ENCODE measurements around the gene FAM177A1. TPM values are rescaled to one million over a fixed set of nuclear protein-coding genes. Genes with fewer than 3 reads are reported as not detected.
A peak's percentile ranks its signal among the peaks of the same experiment; 100 is the strongest.

FAM177A1 gene
- total RNA-seq, 1 experiment from 2014 or later, result 46.2 TPM

DNA sequence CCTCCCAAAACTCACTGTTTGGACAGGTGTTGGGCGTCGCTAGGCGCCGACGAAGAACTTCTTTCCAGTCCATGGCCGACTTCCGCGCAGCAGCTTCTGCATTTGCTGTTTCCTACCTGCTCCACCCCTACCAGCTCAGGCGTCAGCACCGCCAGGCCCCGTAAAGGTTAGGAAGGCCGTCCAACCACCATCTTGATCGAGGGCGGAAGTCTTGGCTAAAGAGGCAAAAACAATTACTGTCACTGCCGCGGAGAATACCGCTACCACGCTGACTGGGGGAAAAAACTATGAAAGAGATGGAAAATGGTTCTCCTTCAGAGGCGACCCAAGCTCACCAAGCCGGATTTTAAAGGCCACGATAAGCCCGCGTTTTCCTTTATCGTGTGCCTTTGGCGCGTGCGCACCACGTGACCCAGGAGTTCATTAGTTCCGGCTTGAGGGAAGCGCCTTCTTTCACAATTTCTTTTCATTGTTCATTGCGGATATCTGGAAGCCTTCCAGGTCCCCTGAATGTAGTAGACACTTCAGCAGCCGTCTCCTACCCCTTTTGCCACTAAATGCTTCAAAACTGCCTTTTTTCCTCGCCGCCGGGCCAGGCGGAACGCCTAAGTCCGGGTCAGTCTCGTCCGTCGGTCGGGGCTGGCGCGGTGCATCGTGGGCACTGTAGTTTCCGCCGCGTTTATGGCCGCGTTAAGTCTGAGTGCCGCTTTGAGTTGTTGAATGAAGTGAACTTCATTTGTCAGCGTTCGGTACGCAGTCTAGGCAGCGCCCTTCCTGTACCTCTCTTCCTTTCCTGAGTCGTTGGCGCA, 76.0 kb downstream of the FAM177A1 start, which contains the start of the genes PPP2R3C and PRORP:
Gene PPP2R3C (minus strand): TSS at position 104 of the 809 bp plus-strand sequence. CDS start 31 bp downstream, at position 73.
Gene PRORP (plus strand): TSS at position 666 of the 809 bp plus-strand sequence. CDS start 694 bp downstream, outside the sequence.
- Histone ChIP-seq H3K79me2 (ENCODE audit: insufficient read depth, low read length) (peaks cover 11% of the 10 kb centered on the region), H3K36me3 (ENCODE audit: control insufficient read depth in 1 of 2, insufficient read depth in 2 of 2, low read length in 2 of 2) (no peaks in the 10 kb centered on the region), H3K4me3 (replicated peaks in 1 of 2; ENCODE audit: low read depth in 1 of 2, low read length in 2 of 2) (peak within 1 kb of the TSS; percentile 81 to 91), H3K4me2 (ENCODE audit: low read length) (peak within 1 kb of the TSS; percentile 82), H3K27ac (ENCODE audit: low read depth, low read length) (peak within 1 kb of the TSS; percentile 91), H3K9me3 (ENCODE audit: control insufficient read depth in 1 of 2, insufficient read depth in 1 of 2, low read depth in 1 of 2, low read length in 2 of 2) (no peaks in the 10 kb centered on the region), H3K9me2 (ENCODE audit: insufficient read depth) (no peaks in the 10 kb centered on the region), H2AFZ (ENCODE audit: low read depth, low read length, poor library complexity, severe bottlenecking) (peak within 1 kb of the TSS; percentile 57), H3K9ac (ENCODE audit: low read length) (peak within 1 kb of the TSS; percentile 82), H3K27me3 (ENCODE audit: insufficient read depth, low read length) (no peaks in the 10 kb centered on the region), H3K4me1 (ENCODE audit: control insufficient read depth in 1 of 2, insufficient read depth in 2 of 2, low read length in 2 of 2) (peaks cover 6 to 23% of the 10 kb centered on the region in 2 experiments), H4K20me1 (ENCODE audit: insufficient read depth) (no peaks in the 10 kb centered on the region)
- BruUV-seq (replicated peaks), result no TSS peak
- ATAC-seq (peak; percentile 87), DNase-seq (ENCODE audit: low read depth, low spot score) (peak; percentile 93)
- ChIA-PET CTCF (interaction anchor here (1.3 kb wide), 1 partner anchor 37 kb away, joined by 3 read pairs; no protein-coding TSS in a partner anchor), RAD21 (ENCODE audit: low non-redundant PET in 1 of 2, low total read pairs in 2 of 2, uncharacterized antibody in 2 of 2, unreplicated experiment in 2 of 2) (no interaction called here), POLR2A (interaction anchor here (0.7 to 1.2 kb wide), 5 partner anchors 38 to 282 kb away, joined by 3 to 4 read pairs (median 3); partner anchors contain the start of genes FAM177A1, NFKBIA and SRP54)
- intact Hi-C loops (cut with micrococcal nuclease), result loop anchor here (2.0 to 10.0 kb wide), 2 partner anchors 139 to 693 kb away; partner anchors contain the start of gene SRP54
- TF ChIP-seq ZFX (IDR thresholded peaks at IDR 0.05), result peak; percentile 31; the same call in 1 of the 2 replicates
- TF ChIP-seq CBX3 (IDR thresholded peaks at IDR 0.05; ENCODE audit: low read depth), result peak; percentile 50
- TF ChIP-seq FOSL1 (IDR thresholded peaks at IDR 0.05; ENCODE audit: low read depth), result no peak
- TF ChIP-seq EZH2phosphoT487 (IDR thresholded peaks at IDR 0.05; ENCODE audit: borderline replicate concordance), result no peak
- peak; percentile 55; the same call in 1 of the 2 replicates for TF ChIP-seq SRF (IDR thresholded peaks at IDR 0.05; ENCODE audit: low read depth)
- TF ChIP-seq, protein P1, sequence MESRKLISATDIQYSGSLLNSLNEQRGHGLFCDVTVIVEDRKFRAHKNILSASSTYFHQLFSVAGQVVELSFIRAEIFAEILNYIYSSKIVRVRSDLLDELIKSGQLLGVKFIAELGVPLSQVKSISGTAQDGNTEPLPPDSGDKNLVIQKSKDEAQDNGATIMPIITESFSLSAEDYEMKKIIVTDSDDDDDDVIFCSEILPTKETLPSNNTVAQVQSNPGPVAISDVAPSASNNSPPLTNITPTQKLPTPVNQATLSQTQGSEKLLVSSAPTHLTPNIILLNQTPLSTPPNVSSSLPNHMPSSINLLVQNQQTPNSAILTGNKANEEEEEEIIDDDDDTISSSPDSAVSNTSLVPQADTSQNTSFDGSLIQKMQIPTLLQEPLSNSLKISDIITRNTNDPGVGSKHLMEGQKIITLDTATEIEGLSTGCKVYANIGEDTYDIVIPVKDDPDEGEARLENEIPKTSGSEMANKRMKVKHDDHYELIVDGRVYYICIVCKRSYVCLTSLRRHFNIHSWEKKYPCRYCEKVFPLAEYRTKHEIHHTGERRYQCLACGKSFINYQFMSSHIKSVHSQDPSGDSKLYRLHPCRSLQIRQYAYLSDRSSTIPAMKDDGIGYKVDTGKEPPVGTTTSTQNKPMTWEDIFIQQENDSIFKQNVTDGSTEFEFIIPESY (IDR thresholded peaks at IDR 0.05; ENCODE audit: extremely low read depth, insufficient replicate concordance, low read length), result no peak
- TF ChIP-seq, protein P2, sequence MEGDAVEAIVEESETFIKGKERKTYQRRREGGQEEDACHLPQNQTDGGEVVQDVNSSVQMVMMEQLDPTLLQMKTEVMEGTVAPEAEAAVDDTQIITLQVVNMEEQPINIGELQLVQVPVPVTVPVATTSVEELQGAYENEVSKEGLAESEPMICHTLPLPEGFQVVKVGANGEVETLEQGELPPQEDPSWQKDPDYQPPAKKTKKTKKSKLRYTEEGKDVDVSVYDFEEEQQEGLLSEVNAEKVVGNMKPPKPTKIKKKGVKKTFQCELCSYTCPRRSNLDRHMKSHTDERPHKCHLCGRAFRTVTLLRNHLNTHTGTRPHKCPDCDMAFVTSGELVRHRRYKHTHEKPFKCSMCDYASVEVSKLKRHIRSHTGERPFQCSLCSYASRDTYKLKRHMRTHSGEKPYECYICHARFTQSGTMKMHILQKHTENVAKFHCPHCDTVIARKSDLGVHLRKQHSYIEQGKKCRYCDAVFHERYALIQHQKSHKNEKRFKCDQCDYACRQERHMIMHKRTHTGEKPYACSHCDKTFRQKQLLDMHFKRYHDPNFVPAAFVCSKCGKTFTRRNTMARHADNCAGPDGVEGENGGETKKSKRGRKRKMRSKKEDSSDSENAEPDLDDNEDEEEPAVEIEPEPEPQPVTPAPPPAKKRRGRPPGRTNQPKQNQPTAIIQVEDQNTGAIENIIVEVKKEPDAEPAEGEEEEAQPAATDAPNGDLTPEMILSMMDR (IDR thresholded peaks at IDR 0.05 in 2 of 3, conservative IDR thresholded peaks at IDR 0.05 in 1 of 3; ENCODE audit: borderline replicate concordance in 1 of 3, insufficient read depth in 1 of 3, low read depth in 2 of 3, low read length in 2 of 3), result no peak
- no peak for TF ChIP-seq CEBPB (IDR thresholded peaks at IDR 0.05; ENCODE audit: low read depth)
- TF ChIP-seq ZNF274 (IDR thresholded peaks at IDR 0.05; ENCODE audit: low read depth, low read length), result no peak
- TF ChIP-seq EGR1 (IDR thresholded peaks at IDR 0.05; ENCODE audit: low read depth), result peak; percentile 54; the same call in 1 of the 2 replicates
- TF ChIP-seq, protein P3, sequence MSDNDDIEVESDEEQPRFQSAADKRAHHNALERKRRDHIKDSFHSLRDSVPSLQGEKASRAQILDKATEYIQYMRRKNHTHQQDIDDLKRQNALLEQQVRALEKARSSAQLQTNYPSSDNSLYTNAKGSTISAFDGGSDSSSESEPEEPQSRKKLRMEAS (IDR thresholded peaks at IDR 0.05), result peak; percentile 94
- TF ChIP-seq RAD21 (IDR thresholded peaks at IDR 0.05; ENCODE audit: low read depth), result no peak
- no peak for TF ChIP-seq EZH2 (IDR thresholded peaks at IDR 0.05)
- peak; percentile 66; the same call in 1 of the 2 replicates for TF ChIP-seq POLR2AphosphoS5 (IDR thresholded peaks at IDR 0.05; ENCODE audit: low read depth, low read length)
- TF ChIP-seq TCF7L2 (IDR thresholded peaks at IDR 0.05; ENCODE audit: borderline replicate concordance, extremely low read depth, insufficient read depth, insufficient read length), result peak; percentile 55
- peak; percentile 69 for TF ChIP-seq SP1 (IDR thresholded peaks at IDR 0.05; ENCODE audit: low read depth)
- 0 out of 2 replicates have a peak, but pooled peaks have one; percentile 19 for TF ChIP-seq SIN3A (IDR thresholded peaks at IDR 0.05; ENCODE audit: low read depth)
- TF ChIP-seq JUND (IDR thresholded peaks at IDR 0.05), result no peak
- TF ChIP-seq, protein P4, sequence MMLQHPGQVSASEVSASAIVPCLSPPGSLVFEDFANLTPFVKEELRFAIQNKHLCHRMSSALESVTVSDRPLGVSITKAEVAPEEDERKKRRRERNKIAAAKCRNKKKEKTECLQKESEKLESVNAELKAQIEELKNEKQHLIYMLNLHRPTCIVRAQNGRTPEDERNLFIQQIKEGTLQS (IDR thresholded peaks at IDR 0.05), result no peak
- peak; percentile 41 for TF ChIP-seq POLR2A (IDR thresholded peaks at IDR 0.05; ENCODE audit: borderline replicate concordance, extremely low read depth, insufficient read depth, insufficient read length)
- TF ChIP-seq YY1 (IDR thresholded peaks at IDR 0.05; ENCODE audit: extremely low read depth, insufficient replicate concordance, low read depth, low read length), result peak; percentile 95
- peak; percentile 95 for TF ChIP-seq ELF1 (IDR thresholded peaks at IDR 0.05; ENCODE audit: borderline replicate concordance, low read depth)
